Ovary (tissue), 3 donors: ENCODE results near the gene ABHD12B.
"Not testable (repeated sequence)": the region's sequence is repeated elsewhere in the genome, so short reads cannot be mapped to it uniquely, and the experiment has no call there.

Source experiments
- CTCF ChIP-seq, 3 donors: fragments of 450-650 bp in 2 of 3; fragments of 200-600 bp in 1 of 3; IDR thresholded peaks; one replicate each; pipeline versions ENCODE4 v1.5.1 to v1.8.0; 2016 to 2022; ENCODE audit warnings: antibody characterized with exemption in 3 of 3, mild to moderate bottlenecking in 1 of 3
- EP300 ChIP-seq: sonication (generic); formaldehyde crosslinking; IDR thresholded peaks from one replicate; pipeline ENCODE4 v1.6.1; 2017; ENCODE audit warnings: antibody characterized with exemption
- POLR2A ChIP-seq: fragments of 450-650 bp; IDR thresholded peaks from one replicate; pipeline ENCODE4 v1.6.1; 2017; ENCODE audit warnings: antibody characterized with exemption, mild to moderate bottlenecking, moderate library complexity
- donor health status: DM: no; HTN: no; CAD: no.

- TF ChIP-seq CTCF (IDR thresholded peaks at IDR 0.05); POLR2A; EP300: not testable (repeated sequence)
Observed at GRCh38 chr14:50896421-50896820, 24.6 kb downstream of the ABHD12B start.
